ENCODE measurements around the gene SPOCK3.
"Not testable (repeated sequence)": the region's sequence is repeated elsewhere in the genome, so short reads cannot be mapped to it uniquely, and the experiment has no call there.

Gene SPOCK3

DNA sequence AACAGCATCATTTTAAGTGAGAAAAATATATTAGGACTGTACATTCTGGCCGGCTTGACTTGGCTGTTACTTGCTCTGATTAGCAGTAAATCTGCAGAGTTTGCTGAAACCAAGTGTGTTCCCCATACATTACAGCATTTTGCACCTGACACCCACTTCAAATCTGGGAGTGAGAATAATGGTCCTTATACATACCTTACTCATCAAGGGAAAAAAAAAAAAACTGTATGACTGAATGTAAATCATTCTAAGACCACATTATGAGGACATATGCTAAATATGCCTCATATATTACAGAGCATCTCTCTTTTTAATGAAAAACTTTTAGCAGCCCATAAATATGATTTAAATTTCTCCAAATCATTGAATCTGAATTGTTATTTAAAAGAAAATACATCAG lies 406.7 kb downstream of the SPOCK3 start:
- DNase-seq (ENCODE audit: extremely low read depth in 1 of 2, low read depth in 1 of 2), result no peak

DNA sequence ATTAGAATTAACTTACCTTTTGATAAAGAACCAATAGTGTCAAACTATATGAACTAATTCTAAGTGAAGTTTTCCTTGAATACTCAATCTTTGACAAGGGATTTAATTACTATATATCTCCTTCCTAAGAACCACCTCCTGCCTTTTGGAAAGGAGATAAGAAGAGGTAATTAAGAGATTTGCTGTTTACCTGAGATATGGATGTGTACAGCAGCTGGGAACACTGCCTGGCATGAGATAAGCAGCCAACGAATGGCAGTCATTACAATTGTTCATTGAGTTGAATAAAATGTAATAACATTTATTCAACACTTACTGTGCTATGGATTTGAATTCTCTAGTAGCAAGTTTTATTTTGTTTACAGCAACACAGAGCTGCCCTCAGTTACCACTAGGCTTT lies 407.1 kb downstream of the SPOCK3 start:
- DNase-seq (ENCODE audit: extremely low read depth in 1 of 2, low read depth in 1 of 2), result no peak

DNA sequence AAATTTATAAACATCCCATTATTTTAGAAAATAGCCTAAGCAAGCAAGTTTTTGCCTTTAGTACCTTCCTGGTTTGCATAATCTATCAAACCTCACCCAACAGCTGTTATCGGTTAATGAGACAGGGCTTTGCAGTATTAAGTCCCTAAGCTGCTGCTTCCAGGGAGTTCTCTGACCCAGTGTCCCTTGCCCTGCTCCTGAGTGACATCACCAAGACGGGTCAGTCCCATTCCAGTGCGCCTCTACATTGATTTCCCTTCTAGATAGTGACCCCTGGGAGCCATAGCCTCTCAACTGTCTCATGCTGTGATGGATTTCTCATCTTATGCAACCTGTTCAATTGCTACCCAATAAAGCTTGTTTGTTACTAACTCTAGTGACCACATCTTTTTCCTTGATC lies 410.4 kb downstream of the SPOCK3 start:
- no peak for DNase-seq (ENCODE audit: extremely low read depth in 1 of 2, low read depth in 1 of 2)

DNA sequence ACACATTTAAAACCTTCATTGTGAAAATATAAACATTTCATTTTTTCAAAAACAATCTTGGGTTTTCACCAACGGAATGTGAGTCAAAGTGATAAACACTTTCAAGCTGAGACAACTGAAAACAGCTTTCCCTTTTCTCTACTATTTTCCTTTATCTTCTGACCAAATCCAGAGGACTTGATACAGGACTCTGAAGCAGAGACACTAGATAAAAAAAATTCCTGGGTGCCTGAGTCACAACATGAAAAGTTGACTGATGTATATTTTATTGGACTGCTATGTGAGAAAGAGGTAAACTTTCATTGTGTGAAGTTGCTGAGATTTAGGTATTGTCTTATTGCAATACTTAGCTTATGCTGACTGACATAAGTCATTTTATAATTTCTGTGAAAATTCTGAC lies 411.2 kb downstream of the SPOCK3 start:
- DNase-seq (ENCODE audit: extremely low read depth in 1 of 2, low read depth in 1 of 2), result no peak

DNA sequence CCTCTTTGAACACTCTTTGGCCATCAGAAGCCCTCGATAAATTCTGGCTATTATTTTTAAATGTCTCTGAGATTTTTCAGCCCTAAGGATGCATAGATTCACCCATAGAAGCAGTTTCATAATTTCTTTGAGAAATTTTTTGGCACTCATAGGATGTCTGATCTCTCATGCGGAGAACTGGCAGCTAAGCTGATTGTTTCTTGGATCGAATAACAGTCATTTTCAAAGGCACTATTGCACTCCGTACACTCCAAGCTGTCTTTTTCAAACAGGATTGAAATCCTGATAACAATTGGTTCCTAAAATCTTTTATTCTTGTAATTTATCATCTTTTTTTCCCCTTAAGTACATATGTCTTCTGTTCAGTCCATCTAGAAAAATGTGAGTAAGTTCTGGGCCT lies 411.9 kb downstream of the SPOCK3 start:
- no peak for DNase-seq (ENCODE audit: extremely low read depth in 1 of 2, low read depth in 1 of 2)

DNA sequence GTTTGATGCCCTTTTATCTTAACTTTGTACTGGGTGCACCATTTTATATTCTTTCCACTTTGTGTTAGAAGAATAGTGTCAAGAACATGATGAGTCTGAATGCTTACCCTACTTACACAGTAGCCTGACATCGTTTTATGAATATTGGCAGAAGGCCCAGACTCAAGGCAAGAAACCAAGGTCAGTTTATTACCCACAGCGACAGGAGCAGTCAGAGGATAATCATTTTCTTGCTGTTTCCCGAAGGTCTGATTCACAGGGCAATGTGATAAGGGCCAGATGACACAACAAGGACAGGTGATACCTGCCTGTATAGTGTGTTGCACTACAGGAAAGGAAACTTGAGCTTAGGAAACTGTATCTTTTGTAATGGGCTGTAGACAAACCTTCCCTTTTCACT lies 417.4 kb downstream of the SPOCK3 start:
- no peak for DNase-seq (ENCODE audit: extremely low read depth in 1 of 2, low read depth in 1 of 2)

DNA sequence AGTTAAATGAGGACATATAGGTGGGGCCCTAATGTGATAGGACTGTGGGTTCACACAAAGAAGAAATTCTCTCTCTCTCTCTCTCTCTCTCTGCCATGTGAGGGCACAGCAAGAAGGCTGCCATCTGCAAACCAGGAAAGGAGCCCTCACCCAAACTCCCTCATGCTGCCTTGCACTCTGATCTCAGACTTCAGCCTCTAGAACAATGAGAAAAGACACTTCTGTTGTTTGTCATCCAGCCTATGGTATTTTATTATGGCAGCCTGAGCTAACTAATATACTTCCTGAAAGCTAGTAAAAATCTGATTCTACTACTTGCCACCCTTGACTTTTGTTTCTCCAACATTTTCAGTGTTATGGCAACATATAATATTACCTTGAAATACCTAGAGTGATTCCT lies 425.9 kb downstream of the SPOCK3 start:
- DNase-seq (ENCODE audit: extremely low read depth in 1 of 2, low read depth in 1 of 2), result no peak

DNA sequence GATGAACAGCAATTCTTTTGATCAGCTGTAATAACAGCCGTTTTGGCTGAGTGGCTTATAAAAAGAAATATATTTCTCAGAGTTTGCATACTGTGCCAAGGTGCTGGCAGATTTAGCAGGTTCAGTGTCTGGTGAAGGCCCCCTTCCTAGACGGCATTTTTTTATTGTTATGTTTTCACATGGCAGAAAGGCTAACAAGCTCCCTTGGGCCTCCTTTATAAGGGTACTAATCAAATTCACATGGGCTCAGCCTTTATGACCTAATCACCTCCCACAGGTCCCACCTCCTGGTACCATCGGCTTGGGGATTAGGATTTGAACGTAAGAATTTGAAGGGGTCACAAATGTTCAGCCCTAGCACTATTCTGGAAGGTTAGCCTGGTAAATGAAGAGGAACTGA lies 431.9 kb downstream of the SPOCK3 start:
- no peak for DNase-seq (ENCODE audit: extremely low read depth in 1 of 2, low read depth in 1 of 2)

DNA sequence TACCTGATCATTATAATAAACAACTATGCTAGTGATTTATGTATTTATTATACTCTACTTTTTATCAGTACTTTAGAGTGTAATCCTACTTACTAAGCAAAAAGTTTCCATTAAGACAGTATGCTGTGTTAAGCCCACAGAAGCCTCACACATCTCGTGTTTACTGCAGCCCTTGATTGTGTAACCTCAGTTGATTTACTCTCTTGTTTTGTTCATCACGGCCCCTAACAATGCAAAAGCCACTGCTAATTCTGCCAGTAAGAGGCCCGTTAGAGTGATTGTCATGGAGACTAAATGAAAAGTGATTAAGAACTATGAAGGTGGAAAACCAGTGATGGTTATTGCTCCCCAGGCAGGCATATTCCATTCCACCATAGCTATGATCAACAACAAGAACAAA lies 436.2 kb downstream of the SPOCK3 start:
- DNase-seq (ENCODE audit: extremely low read depth in 1 of 2, low read depth in 1 of 2), result no peak

DNA sequence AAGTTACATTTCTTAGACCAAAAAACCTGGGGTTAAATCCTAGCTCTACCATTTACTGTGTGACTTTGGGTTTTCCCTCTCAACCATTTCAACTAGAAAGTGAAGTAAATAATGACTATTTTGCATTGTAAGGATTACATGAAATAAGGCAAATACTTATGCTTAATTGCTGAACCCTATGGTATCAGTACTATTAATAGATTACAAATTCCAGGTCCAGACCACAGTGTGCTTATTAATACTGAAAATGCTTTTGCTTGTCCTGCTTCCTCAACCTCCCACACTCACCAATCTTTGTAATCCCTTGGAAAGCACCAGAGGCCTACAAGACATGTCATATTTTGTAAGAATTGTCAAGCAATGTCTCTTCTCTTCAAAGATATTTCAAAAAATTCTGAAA lies 456.5 kb downstream of the SPOCK3 start:
- DNase-seq (ENCODE audit: extremely low read depth in 1 of 2, low read depth in 1 of 2), result no peak

DNA sequence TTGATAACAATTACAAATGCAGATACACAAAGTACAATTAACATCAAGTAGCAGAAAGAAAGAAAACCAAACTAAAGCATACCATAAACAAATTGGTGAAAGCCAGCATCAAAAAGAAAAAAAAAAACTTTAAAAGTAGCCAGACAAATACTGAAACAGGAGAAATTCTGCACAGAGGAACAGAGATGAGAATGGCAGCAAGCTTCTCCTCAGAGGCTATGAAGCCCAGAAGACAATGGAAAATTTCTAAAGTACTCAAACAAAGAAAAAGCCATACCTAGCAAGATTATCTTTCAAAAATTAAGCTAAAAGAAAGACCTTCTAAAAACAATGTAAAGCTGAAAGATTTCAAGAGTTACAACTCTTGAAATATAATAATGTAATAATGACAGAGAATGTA lies 471.3 kb downstream of the SPOCK3 start:
- DNase-seq (ENCODE audit: extremely low read depth in 1 of 2, low read depth in 1 of 2), result no peak

DNA sequence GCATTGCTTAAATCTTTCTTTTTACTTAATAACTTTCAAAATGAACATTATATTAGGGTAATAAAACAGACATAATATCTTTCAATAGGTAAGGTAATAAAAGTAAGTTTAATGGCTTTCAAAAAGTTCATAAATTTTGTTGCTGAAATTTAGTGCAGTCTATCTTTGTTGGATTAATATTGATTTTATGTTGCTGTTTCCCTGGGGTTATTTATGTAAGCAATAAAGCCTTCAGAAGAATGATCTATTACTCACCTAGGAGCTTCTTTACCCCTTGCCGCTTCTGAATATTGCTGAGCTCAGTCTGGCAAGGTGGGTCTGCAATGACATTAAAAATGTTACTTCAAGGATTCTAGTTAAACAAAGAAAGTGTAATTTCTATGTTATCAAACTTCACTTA lies 492.6 kb downstream of the SPOCK3 start:
- no peak for DNase-seq (ENCODE audit: extremely low read depth in 1 of 2, low read depth in 1 of 2)

DNA sequence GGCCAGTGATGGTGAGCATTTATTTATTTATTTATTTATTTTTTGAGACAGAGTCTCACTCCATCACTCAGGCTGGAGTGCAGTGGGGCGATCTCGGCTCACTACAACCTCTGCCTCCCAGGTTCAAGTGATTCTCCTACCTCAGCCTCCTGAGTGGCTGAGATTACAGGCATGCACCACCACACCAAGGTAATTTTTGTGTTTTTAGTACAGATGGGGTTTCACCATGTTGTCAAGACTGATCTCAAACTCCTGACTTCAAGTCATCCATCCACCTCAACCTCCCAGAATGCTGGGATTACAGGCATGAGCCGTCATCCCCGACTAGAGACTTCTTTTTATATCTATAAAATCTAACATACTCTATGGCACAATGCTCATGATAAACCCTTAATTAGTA lies 495.1 kb downstream of the SPOCK3 start:
- DNase-seq (ENCODE audit: extremely low read depth in 1 of 2, low read depth in 1 of 2), result not testable (repeated sequence)

DNA sequence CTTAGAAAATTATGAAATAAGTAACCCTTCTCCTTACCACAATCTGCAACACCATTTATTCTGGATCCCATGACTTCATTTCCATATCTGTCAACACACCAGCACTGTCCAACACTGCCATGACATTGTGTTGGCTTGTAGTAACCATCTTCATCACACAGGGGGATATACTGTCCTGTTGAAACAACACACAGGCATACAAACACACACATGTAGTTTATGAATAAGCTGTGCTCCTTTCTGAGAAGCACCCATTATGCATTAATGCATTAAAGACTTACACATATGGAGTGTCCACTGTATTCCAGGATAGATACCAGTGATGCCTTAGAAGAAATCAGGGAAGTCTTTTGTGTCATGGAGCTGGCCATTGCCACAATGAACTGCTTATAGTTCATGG lies 496.9 kb downstream of the SPOCK3 start:
- no peak for DNase-seq (ENCODE audit: extremely low read depth in 1 of 2, low read depth in 1 of 2)

DNA sequence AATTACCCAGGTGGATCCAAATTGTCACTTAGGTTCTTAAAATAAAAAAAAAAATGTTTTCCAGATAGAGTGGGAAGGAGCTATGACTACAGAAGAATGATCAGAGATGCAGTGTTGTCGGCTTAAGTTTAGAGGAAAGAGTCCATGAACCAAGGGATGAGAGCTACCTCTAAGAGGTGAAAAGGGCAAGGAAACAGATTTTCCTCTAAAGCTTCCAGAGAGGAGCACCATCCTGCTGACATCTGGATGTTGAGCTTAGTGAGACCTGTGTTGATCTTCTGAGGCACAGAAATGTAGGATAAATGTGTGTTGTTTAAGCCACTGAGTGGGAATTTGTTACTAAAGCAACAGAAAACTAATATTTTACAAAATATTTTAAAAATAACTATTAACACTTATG lies 498.7 kb downstream of the SPOCK3 start:
- no peak for DNase-seq (ENCODE audit: extremely low read depth in 1 of 2, low read depth in 1 of 2)

DNA sequence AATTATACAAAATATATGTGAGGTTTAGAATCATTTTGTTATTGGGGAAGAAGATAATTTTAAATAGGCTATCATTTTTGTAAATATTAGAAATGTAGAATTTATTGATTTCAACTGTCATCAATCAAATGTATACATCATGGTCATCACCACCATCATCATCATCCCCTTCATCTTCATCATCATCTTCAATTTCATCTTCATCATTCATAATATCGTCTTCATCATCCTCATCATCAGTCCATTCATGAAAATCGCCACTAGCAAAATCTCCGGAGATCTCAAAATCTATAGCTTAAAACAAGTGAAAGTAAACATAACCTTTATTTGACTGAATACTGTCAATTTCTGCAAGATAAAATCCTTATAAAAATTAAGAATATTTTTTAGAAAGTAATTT lies 499.5 kb downstream of the SPOCK3 start:
- no peak for DNase-seq (ENCODE audit: extremely low read depth in 1 of 2, low read depth in 1 of 2)

DNA sequence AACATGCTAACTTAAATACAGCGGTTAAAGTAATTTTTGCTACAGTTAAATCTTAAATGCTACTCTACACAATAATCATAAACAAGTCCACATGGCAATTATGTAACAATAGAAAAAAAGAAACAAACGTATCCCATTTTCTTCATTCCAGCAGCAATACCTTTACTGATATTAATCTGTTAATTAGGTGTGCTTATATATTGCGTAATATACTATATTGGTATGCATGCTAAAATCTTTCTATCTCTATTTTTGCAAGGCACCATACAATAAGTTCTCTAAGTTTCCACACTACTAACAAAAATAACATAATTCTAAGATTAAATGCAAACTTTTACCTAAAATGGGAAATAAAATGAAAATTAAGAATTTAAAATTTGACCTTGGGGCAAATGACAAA lies 500.6 kb downstream of the SPOCK3 start:
- no peak for DNase-seq (ENCODE audit: extremely low read depth in 1 of 2, low read depth in 1 of 2)

DNA sequence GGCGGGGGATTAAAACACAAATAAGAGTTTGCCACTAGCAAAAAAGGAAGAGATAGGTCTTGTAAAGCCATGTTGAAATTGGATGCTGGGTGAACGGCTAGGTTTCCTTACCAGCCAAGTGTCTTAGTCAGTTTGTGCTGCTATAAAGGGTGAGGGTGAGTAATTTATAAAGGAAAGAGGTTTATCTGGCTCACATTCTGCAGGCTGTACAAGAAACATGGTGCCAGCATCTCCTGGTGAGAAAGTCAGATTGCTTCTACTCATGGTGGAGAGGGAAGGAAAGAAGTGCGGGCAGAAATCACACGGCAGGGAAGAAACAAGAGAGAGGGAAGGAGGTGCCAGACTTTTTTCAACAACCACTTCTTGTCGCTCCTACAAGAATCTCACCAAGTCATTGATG lies 507.5 kb downstream of the SPOCK3 start:
- DNase-seq (ENCODE audit: extremely low read depth in 1 of 2, low read depth in 1 of 2), result no peak

DNA sequence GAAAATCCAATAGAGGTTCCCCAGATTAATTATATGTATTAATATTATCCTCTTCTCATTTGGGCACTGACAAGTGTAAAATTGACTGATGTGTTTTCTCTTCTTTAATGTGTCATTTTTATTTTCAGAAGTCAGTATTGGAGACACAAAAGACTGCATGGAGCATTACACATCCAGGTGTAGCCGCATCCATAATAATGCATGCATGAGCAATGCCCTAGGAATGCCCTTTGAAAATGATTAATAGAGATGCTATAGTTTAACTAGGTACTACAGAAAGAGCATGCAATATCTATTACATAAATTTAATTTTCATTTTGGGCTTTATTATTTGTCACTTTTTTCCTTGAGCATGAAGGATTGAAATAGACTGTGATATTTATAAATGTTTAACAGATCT lies 509.9 kb downstream of the SPOCK3 start:
- no peak for DNase-seq (ENCODE audit: extremely low read depth in 1 of 2, low read depth in 1 of 2)

DNA sequence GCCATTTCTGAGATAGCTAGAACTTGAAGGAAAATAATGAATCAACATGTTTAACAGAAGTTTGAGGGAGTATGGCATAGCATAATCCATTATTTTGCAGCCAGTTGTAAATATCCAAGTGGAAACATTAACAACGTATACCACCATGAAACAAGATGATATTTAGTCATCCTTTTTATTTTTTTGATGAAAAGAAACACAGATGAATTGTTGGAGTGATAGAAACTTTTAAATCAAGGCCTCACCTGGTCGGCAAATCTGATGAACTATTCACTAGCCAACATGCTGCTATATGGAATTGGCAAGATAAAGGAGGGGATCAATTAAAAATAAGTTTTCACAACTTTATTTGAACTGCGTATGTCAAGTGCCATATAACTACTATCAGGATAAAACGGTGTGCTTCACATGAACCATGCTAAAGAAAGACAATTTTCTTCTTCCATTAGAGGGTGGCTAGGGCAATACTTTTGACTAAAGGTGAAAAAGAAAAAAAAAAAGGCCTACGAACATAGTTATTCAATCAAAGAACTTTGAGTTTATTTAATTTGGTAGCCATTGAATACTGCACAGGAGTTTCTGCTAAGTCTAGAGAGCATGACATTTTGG lies 510.7 kb downstream of the SPOCK3 start:
- DNase-seq (ENCODE audit: extremely low read depth in 1 of 2, low read depth in 1 of 2), result no peak

DNA sequence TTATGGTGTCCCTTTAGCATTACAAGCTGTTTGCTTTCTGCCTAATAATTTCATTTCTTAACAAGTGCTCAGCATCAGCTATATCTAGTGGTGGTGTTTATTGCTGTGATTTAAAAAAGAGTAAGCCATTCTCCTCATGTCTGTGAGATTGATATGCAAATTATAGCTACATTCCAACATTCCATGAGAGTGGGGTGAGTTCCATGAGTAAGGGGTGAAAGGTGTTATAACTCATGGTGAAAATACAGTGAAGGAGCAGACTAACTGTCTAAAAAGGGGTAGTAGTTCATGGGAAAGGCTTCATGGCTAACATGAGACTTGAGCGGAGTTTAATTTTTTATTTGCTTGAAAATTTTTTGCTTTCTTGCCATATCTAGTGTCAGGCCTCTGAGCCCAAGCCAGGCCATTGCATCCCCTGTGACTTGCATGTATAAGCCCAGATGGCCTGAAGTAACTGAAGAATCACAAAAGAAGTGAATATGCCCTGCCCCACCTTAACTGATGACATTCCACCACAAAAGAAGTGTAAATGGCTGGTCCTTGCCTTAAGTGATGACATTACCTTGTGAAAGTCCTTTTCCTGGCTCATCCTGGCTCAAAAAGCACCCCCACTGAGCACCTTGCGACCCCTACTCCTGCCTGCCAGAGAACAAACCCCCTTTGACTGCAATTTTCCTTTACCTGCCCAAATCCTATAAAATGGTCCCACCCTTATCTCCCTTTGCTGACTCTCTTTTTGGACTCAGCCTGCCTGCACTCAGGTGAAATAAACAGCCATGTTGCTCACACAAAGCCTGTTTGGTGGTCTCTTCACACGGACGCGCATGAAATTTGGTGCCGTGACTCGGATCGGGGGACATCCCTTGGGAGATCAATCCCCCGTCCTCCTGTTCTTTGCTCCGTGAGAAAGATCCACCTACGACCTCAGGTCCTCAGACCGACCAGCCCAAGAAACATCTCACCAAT lies 518.3 kb downstream of the SPOCK3 start:
- DNase-seq (ENCODE audit: extremely low read depth in 1 of 2, low read depth in 1 of 2), result not testable (repeated sequence)

DNA sequence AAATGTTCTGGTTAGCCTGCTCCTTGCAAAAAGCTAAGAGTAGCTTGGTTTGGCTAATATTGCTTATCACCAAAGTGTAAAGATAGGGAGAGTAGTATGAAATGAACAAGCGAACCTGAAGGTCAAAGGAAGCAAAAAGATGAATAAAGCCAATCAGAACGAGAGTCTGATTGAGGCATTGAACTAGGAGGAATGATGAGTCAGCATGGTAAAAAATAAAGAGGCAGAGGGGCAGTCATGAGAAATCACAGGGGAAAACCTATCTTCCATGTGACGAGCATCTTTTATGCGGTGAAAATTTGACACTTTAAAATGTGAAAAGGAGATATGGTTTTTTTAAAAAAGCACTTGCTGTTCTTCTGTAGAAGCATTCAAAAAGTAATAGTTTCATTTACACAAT lies 533.7 kb downstream of the SPOCK3 start:
- no peak for DNase-seq (ENCODE audit: extremely low read depth in 1 of 2, low read depth in 1 of 2)
